BE2C (cell line): ENCODE measurements around the gene DRC3.

Experiments used
- DNase-seq: peaks from one replicate; pipeline ENCODE4 v3.0.0-alpha.2; 2020
- H3K27me3 ChIP-seq: fragments of 250-450 bp; sonication (Bioruptor Pico); 2 replicates; pipeline ENCODE4 v1.5.1; 2020; ENCODE audit warnings: mild to moderate bottlenecking
- H3K36me3 ChIP-seq: fragments of 250-450 bp; sonication (Bioruptor Pico); 2 replicates; pipeline ENCODE4 v1.5.1; 2020; ENCODE audit warnings: mild to moderate bottlenecking
- H3K4me1 ChIP-seq: fragments of 250-450 bp; sonication (Bioruptor Pico); 2 replicates; pipeline ENCODE4 v1.5.1; 2020
- H3K4me3 ChIP-seq: 2 replicates; pipeline ENCODE4 v1.5.1; 2011; ENCODE audit warnings: low read depth, low read length
- H3K9me3 ChIP-seq: fragments of 250-450 bp; sonication (Bioruptor Pico); 2 replicates; pipeline ENCODE4 v1.5.1; 2020
- CTCF ChIP-seq: IDR thresholded peaks from 2 replicates; pipeline ENCODE4 v1.5.1; 2012; ENCODE audit warnings: mild to moderate bottlenecking, low read depth, low read length

DRC3 gene

DNA sequence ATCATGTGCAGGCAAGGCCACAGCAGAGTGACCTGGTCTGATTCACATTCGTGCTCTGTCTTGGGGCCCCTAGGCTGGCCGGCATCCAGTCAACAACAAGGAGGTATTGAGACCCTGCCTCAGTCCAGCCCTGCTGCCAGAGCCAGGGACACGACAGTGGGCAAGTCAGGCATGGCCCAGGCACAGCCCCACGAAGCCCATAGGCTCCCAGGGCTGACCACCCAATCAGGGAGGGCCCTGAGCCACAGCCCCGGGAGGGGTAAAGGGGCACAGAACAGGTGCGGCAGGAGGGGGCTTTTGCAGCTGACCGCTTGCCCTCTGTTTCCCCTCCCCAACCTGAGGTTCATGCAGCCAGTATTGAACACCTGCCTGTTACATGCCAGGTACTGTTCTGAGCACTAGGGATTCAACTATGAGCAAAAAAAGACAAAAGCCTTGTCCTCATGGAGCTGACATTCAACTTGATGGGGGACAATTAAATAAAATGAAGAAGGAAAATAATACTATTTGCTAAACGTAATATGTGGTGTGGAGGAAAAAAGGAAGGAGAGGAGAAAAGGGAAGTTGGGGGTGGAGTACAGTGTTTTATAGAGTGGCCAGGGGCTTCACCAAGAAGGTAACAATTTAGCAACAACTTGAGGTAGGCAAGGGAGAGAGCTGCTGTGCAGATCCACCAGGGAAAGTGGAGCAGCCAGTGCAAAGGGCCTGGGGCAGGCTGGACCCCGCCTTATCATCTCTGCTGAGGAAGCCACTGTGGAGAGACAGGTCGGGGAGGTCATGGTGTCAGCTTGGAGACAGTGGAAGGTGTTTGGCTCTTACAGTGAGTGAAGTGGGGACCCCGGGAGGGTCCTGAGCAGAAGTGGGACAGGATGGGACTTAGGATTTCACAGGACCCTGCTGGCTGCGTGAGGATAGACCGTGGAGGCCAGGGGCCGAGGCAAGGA is 6.1 kb downstream of the DRC3 start:
- Histone ChIP-seq H3K9me3 (no peaks in the 10 kb centered on the region), H3K4me3 (no peak overlapping the region), H3K27me3 (no peaks in the 10 kb centered on the region), H3K36me3 (no peaks in the 10 kb centered on the region), H3K4me1 (no peaks in the 10 kb centered on the region)
- DNase-seq, result no peak
- TF ChIP-seq CTCF, result no peak

GRCh38 chr17:17979778-17980177 is 7.1 kb downstream of the DRC3 start:
- DNase-seq, result no peak
- H3K4me1 ChIP-seq, result no peaks in the 10 kb centered on the region

GRCh38 chr17:17981330-17981729 is 8.7 kb downstream of the DRC3 start:
- Histone ChIP-seq H3K27me3 (no peaks in the 10 kb centered on the region), H3K9me3 (no peaks in the 10 kb centered on the region), H3K36me3 (no peaks in the 10 kb centered on the region), H3K4me3 (no peak overlapping the region), H3K4me1 (no peaks in the 10 kb centered on the region)
- DNase-seq, result no peak
- no peak for TF ChIP-seq CTCF

More at GRCh38 chr17:17979778-17980177, 7.1 kb downstream of the DRC3 start:
- H3K9me3 ChIP-seq, result no peaks in the 10 kb centered on the region
- no peaks in the 10 kb centered on the region for H3K27me3 ChIP-seq
- no peak overlapping the region for H3K4me3 ChIP-seq
- no peak for TF ChIP-seq CTCF
- no peaks in the 10 kb centered on the region for H3K36me3 ChIP-seq

DNA sequence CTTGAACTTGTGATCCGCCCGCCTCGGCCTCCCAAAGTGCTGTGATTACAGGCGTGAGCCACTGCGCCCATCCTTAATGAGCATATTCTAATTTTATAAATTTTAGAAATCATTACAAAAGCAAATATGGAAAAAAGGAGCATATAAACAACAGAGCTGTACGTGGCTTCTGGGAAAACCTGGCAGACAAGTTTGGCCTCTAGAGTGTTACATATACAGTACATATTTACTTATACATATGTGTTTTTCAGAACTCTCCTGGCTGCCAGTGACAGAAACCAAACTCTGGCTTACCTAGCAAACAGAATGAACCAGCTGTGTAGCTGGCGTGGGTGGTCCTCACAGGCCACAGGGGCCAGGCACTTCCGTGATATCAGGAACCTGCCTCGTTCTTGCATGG is 10.1 kb downstream of the DRC3 start:
- no peak for TF ChIP-seq CTCF

DNA sequence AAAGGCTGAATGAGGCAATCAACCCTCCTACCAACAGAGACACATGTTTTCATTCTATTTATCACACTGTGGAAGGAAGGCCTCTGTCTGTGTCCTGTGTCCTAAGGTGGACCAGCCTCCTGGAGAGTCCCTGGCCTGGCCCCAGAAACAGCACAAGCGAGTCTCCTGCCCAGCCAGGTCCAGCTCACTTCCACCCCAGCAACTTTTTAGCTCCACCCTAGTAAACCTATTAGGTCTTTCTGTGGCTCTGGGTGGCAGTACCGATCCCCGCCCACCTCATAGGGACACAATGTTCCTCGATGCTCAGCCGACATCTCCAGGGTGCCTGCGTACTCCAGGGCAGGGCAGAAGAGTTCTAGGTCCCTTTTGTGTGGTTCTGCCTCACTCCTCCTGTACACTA is 10.7 kb downstream of the DRC3 start:
- H3K36me3 ChIP-seq, result no peaks in the 10 kb centered on the region
- no peaks in the 10 kb centered on the region for H3K27me3 ChIP-seq
- DNase-seq, result no peak
- H3K9me3 ChIP-seq, result no peaks in the 10 kb centered on the region
- no peak overlapping the region for H3K4me3 ChIP-seq
- no peak for TF ChIP-seq CTCF
- no peaks in the 10 kb centered on the region for H3K4me1 ChIP-seq

More for the DNA sequence above, 10.1 kb downstream of the DRC3 start:
- Histone ChIP-seq H3K27me3 (no peaks in the 10 kb centered on the region), H3K9me3 (no peaks in the 10 kb centered on the region), H3K4me1 (no peaks in the 10 kb centered on the region), H3K4me3 (no peak overlapping the region), H3K36me3 (no peaks in the 10 kb centered on the region)
- DNase-seq, result no peak

DNA sequence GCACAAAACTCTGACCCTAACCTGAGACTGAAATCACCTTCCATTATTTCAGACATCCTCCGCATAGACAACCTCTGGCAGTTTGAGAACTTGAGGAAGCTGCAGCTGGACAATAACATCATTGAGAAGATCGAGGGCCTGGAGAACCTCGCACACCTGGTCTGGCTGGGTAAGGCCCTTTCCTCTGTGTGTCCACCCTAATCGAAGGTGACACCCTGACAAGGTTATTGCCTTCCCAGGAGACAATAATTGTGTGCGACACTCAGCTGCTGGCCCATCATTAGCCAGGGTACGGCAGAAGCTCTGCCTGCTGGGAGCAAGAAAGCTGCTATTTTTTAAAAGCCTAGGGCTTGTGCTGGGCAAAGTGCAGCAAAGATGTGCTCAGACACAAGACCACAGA is 11.1 kb downstream of the DRC3 start:
- DNase-seq, result no peak
- Histone ChIP-seq H3K36me3 (no peaks in the 10 kb centered on the region), H3K4me1 (no peaks in the 10 kb centered on the region), H3K9me3 (no peaks in the 10 kb centered on the region), H3K4me3 (no peak overlapping the region), H3K27me3 (no peaks in the 10 kb centered on the region)
- TF ChIP-seq CTCF, result no peak
